Immature natural killer cell (primary cell): Measurements from ENCODE around the gene EAPP. TPM values are rescaled to one million over a fixed set of nuclear protein-coding genes. Genes with fewer than 3 reads are reported as not detected.
A peak's percentile ranks its signal among the peaks of the same experiment; 100 is the strongest.
"Not testable (repeated sequence)": the region's sequence is repeated elsewhere in the genome, so short reads cannot be mapped to it uniquely, and the experiment has no call there.

ENCODE experiments used
- DNase-seq, 3 donors: peaks; one replicate each; pipeline ENCODE4 v3.0.0; 2022; ENCODE audit warnings: mixed read lengths in 1 of 3
- H3K27ac Mint-ChIP-seq, 6 donors: one replicate each; pipeline ENCODE4 v1.8.0; 2020; ENCODE audit warnings: mixed read lengths in 6 of 6, mild to moderate bottlenecking in 5 of 6, inconsistent platforms in 4 of 6, moderate library complexity in 3 of 6
- H3K27me3 Mint-ChIP-seq, 3 donors: one replicate each; pipeline ENCODE4 v1.8.0; 2020 to 2021; ENCODE audit warnings: low read depth in 3 of 3, mild to moderate bottlenecking in 3 of 3, mixed read lengths in 3 of 3, moderate library complexity in 3 of 3, inconsistent platforms in 1 of 3
- H3K36me3 Mint-ChIP-seq, 3 donors: one replicate each; pipeline ENCODE4 v1.8.0; 2020; ENCODE audit warnings: mixed read lengths in 3 of 3, inconsistent platforms in 2 of 3, mild to moderate bottlenecking in 2 of 3
- H3K4me1 Mint-ChIP-seq, 2 donors: one replicate each; pipeline ENCODE4 v1.8.0; 2020; ENCODE audit warnings: inconsistent platforms in 2 of 2, mild to moderate bottlenecking in 2 of 2, mixed read lengths in 2 of 2, moderate library complexity in 1 of 2
- H3K4me3 Mint-ChIP-seq, 5 donors: one replicate each; pipeline ENCODE4 v1.8.0; 2020; ENCODE audit warnings: mild to moderate bottlenecking in 5 of 5, mixed read lengths in 5 of 5, inconsistent platforms in 3 of 5, moderate library complexity in 3 of 5
- H3K9me3 Mint-ChIP-seq, 6 donors: one replicate each; pipeline ENCODE4 v1.8.0; 2020; ENCODE audit warnings: mild to moderate bottlenecking in 6 of 6, mixed read lengths in 6 of 6, inconsistent platforms in 4 of 6, moderate library complexity in 3 of 6
- polyA plus RNA-seq, 3 donors: library from polyadenylated mRNA; unstranded; fragments of 300-500 nt; fragmentation: Illumina TruSeq; gene quantifications; one replicate each; pipeline ENCODE4 v1.2.3, GENCODE V29; 2021

EAPP gene
- polyA plus RNA-seq, 3 donors from 2014 or later: 94.9 to 192 (median 109) TPM

DNA sequence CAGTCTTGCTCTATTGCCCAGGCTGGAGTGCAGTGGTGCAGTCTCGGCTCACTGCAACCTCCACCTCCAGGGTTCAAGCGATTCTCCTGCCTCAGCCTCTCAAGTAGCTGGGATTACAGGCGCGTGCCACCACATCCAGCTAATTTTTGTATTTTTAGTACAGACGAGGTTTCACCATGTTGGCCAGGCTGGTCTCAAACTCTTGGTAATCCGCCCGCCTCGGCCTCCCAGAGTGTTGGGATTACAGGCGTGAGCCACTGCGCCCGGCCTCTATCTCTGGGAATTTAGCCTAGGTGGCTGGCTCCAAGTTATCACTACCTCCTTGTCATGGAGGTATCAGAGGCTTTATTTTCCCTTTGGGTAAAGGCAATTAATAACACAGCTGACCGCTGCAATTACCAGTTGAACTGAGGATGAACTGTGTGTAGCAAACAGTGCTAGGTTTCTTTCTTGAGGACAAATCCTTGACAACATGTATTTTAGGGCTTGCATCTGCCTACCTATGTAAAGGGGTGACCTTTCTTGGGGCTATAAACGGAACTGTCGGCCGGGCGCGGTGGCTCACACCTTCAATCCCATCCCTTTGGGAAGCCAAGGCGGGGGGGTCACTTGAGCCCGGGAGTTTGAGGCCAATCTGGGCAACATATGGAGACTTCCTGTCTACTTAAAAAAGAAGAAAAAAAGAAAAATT is 9.9 kb upstream of the EAPP start:
- H3K9me3 Mint-ChIP-seq, DNase-seq, H3K36me3 Mint-ChIP-seq, H3K4me3 Mint-ChIP-seq: not testable (repeated sequence)
- Mint-ChIP-seq H3K4me1 (peaks cover 14 to 17% of the 10 kb centered on the region in 2 donors), H3K27me3 (peaks cover 0 to 14% (median 11%) of the 10 kb centered on the region in 3 donors), H3K27ac (peak overlapping the region in 3 of 6 donors; percentile 55 to 62 (median 60))

DNA sequence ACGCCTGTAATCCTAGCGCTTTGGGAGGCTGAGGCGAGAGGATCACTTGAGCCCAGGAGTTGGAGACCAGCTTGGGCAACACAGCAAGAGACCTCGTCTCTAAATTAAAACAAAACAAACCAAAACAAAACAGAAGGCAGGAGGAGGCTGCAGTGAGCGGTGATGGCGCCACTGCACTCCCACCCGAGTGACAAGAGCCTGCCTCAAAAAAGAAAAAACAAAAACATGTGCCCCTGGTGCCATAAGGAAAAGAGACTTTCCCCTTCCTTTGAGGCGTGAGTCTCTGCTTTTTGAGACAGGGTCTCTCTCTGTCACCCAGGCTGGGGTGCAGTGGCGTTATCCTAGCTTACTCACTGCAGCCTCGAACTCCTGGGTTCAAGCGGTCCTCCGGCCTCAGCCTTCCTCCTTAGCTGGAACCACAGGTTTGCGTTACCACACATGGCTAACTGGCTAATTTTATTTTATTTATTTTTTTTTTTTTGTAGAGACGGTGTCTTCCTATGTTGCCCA is 9.0 kb upstream of the EAPP start:
- no peak overlapping the region for H3K4me3 Mint-ChIP-seq
- peak in 2 of 3 donors; percentile 31 to 35 for DNase-seq
- no peaks in the 10 kb centered on the region for H3K36me3 Mint-ChIP-seq
- H3K4me1 Mint-ChIP-seq: peaks cover 7 to 12% of the 10 kb centered on the region in 2 donors
- peak overlapping the region in 5 of 6 donors; percentile 17 to 83 (median 44) for H3K27ac Mint-ChIP-seq
- H3K9me3 Mint-ChIP-seq: no peaks in the 10 kb centered on the region
- H3K27me3 Mint-ChIP-seq: peaks cover 0 to 12% (median 9%) of the 10 kb centered on the region in 3 donors

DNA sequence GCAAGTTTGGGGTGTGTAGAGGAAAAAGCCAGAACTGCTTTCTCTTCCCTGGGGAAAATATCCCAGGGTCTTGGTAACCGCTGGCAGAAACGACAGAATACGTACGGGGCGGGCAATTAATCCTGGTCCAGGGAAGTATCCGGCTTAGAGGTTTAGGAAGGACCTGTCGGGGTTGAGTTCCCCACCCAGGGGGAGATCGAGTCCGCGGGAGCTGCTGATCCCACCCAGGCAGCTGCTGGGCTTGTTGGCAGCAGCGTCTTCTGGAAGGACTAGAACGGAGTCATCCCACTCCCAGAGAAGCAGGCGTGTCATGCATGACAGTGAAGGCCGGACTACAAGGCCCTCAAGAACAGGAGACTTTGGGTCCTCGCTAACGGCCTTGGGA is 7.6 kb upstream of the EAPP start:
- peaks cover 7 to 12% of the 10 kb centered on the region in 2 donors for H3K4me1 Mint-ChIP-seq
- not testable (repeated sequence) for H3K27ac Mint-ChIP-seq, H3K27me3 Mint-ChIP-seq, H3K36me3 Mint-ChIP-seq, H3K4me3 Mint-ChIP-seq, H3K9me3 Mint-ChIP-seq, DNase-seq

DNA sequence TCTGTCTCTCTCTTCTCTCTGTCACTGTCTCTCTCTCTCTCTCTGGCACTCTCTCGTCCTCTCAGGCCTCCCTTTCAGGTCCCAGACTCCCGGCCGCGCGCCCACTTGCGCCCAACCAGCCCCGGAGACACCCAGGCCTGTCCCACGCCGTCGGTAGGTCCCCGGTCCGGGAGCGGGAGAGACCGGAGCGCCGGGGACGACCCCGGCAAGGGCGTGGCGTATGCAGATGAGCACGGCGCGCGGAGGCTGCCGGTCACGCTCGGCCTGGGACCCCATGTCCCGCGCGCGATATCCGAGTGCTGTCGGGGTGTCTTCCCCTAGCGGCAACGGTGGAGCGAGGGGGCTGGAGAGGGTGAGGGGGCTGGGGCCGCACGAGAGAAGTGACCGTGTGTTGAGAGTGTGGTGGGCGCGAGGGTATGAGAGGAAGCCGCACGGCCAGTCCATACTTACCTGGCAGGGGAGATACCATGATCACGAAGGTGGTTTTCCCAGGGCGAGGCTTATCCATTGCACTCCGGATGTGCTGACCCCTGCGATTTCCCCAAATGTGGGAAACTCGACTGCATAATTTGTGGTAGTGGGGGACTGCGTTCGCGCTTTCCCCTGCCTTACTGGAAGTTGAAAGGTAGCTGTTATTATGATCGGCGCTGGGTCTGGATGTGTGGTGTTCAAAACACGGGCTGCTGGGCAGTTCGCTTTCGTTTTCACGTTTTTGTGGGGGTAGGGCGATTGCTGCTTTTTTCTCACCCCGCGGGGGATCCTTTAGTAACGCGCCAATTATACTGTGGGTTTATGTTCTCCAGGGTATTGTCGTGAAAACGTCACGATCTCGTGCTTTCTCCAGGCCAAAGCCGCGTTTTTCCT is 7.0 kb upstream of the EAPP start:
- not testable (repeated sequence) for H3K36me3 Mint-ChIP-seq, H3K4me1 Mint-ChIP-seq, H3K9me3 Mint-ChIP-seq, DNase-seq, H3K27ac Mint-ChIP-seq, H3K4me3 Mint-ChIP-seq, H3K27me3 Mint-ChIP-seq

DNA sequence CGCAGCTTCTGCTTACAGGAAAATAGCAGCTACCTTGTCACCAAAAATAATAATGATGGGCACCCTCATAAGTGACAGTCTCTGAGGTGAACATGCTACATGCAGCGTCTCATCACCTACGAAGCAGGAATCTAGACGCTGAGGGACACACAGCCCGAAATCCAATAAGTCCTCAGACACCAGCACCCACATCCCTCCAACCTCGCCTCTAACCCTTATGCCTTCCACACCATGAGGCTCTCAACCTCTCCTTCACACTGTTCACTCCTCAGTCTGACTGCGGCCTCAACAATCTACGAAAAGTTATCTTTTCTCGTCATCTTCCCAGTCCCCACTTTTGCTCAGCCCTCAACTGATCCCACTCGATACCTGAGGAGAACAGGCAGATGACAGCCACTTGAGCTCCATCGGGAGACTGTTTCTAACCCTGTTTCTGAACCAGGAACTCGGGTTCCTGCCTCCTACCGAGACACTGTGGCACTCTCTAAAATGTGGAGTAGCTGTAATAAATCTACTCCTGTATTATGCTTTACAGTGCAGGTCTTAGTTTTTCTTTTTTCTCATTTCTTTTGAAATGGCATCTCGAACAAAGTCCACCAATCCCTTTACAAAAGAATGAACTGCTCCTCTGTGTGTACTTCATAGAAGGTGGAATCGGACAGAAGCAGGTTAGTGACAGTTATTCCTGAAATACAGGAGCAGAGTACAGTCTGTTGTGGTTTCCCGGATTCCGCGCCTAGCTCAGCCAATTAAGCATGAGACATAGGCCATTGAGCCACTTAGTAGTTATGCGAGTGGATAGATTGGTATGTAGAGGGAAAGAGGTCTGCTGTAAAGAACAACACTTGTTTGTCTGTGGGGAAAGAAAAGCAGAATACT is 919 bp upstream of the EAPP start:
- not testable (repeated sequence) for DNase-seq, H3K27me3 Mint-ChIP-seq, H3K9me3 Mint-ChIP-seq, H3K36me3 Mint-ChIP-seq
- H3K27ac Mint-ChIP-seq: peak overlapping the region; percentile 95 to 100 (median 99)
- H3K4me3 Mint-ChIP-seq: peak overlapping the region; percentile 99 to 100 (median 99)
- H3K4me1 Mint-ChIP-seq: peaks cover 29 to 30% of the 10 kb centered on the region in 2 donors

DNA sequence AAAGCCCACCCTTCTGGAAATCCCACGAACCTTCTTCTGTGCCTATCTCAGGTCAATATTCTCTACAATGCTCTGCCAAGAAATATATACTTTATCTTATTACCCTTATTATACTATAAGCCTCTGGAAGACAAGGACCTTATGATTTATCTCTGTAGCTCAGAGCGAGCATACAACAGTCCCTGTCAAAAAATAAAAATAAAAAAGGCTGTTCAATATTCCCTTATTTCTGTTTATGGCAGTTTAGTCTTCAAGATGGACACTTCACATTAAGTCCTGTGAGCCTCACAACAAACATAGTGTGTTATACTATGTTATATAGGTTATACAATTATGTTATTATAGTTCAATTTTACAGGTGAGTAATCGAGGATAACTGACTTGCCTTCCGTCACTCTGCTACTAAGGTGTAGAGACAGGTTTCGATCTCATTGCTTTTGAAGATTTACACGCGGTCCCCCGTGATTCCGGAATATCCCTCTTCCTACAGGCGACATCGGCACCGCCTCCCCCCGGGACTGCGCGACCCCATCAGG is 562 bp downstream of the EAPP start:
- Mint-ChIP-seq H3K4me1 (peaks cover 29 to 30% of the 10 kb centered on the region in 2 donors), H3K4me3 (peak overlapping the region; percentile 99 to 100 (median 99)), H3K9me3 (no peaks in the 10 kb centered on the region), H3K27ac (peak overlapping the region; percentile 95 to 100 (median 99)), H3K27me3 (peaks cover 3 to 7% (median 5%) of the 10 kb centered on the region in 3 donors), H3K36me3 (peaks cover 0 to 4% (median 4%) of the 10 kb centered on the region in 3 donors)
- DNase-seq: no peak

DNA sequence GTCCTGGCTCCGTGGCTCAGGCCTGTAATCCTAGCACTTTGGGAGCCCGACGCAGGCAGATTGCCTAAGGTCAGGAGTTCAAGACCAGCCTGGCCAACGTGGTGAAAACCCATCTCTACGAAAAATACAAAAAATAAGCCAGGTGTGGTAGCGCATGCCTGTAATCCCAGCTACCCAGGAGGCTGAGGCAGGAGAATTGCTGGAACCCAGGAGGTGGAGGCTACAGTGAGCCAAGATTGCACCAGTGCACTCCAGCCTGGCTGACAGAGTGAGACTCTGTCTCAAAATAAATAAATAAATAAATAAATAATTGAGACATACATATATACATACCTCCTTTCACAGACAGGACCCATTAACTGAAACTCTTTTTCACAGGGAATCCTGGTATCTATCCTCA is 1.4 kb downstream of the EAPP start:
- H3K27ac Mint-ChIP-seq: peak overlapping the region; percentile 43 to 100 (median 98)

DNA sequence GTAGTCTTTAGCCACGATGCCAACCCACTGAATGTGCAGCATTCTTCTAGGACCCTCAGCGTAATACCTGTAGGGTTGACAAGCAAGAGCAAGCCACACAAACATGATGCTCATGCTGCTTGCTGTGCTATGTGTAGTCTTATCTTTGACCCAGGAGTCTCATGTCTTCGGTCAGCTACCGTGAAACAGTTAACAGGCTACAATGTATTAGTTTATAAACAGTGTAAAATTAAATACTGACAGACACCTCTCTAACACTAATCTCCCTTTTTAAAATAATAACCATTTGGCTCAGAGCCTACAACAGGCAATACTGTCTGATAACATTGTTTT is 1.9 kb downstream of the EAPP start:
- Mint-ChIP-seq H3K27ac (peak overlapping the region in 3 of 6 donors; percentile 45 to 99 (median 69)), H3K36me3 (peaks cover 7 to 8% (median 7%) of the 10 kb centered on the region in 3 donors), H3K4me1 (peaks cover 29 to 37% of the 10 kb centered on the region in 2 donors), H3K4me3 (peak overlapping the region in 4 of 5 donors; percentile 23 to 71 (median 42)), H3K27me3 (peaks cover 3 to 7% (median 5%) of the 10 kb centered on the region in 3 donors), H3K9me3 (no peaks in the 10 kb centered on the region)
- no peak for DNase-seq

More for the DNA sequence above, 1.4 kb downstream of the EAPP start:
- not testable (repeated sequence) for H3K9me3 Mint-ChIP-seq, H3K27me3 Mint-ChIP-seq, DNase-seq, H3K36me3 Mint-ChIP-seq
- Mint-ChIP-seq H3K4me3 (peak overlapping the region in 4 of 5 donors; percentile 27 to 100 (median 100)), H3K4me1 (peaks cover 29 to 37% of the 10 kb centered on the region in 2 donors)

DNA sequence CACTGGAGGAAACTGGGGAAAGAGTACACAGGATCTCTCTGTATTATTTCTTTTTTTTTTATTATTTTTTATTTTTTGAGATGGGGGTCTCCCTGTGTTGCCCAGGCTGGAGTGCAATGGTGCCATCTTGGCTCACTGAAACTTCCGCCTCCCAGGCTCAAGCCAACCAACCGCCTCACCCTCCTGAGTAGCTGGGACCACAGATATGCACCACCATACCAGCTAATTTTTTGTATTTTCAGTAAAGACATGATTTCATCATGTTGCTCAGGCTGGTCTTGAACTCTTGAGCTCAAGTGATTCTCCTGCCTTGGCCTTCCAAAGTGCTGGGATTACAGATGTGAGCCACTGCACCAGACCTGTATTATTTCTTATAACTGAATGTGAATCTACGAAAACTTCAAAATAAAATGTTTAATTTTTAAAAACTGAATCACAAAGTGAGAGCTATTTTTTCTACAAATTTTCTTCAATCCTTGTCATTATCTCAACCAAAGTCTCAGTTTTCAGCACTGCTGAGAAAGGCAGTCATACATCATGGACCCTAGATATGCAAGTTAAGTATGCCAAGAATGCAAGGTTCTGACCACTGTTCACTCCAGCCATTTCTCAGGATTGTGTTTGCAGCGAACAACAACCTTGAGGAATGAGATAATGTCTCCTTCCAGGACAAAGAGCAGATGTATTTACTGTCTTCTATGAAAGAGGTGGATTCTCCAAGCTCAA is 2.4 kb downstream of the EAPP start:
- Mint-ChIP-seq H3K4me3 (peak overlapping the region in 3 of 5 donors; percentile 12 to 42 (median 29)), H3K36me3 (peaks cover 7 to 8% (median 7%) of the 10 kb centered on the region in 3 donors), H3K9me3 (no peaks in the 10 kb centered on the region), H3K27ac (peak overlapping the region in 2 of 6 donors; percentile 10 to 21), H3K4me1 (peaks cover 29 to 37% of the 10 kb centered on the region in 2 donors), H3K27me3 (peaks cover 3 to 7% (median 5%) of the 10 kb centered on the region in 3 donors)
- DNase-seq: no peak

DNA sequence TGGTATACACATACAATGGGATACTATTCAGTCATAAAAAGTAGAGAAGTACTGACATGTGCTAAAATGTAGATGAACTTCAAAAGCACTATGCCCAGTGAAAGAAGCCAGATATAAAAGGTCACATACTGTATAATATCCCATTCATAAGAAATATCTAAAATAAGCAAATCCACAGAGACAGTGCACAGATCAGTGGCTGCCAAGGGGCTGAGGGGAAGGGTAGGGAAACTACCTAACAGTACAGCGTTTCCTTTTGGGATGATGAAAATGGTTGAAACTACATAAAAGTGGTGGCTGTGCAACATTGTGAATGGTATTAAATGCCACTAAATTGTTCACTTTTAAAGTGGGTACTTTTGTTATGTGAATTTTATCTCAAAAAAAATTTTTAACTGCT is 11.9 kb downstream of the EAPP start:
- no peak for DNase-seq
- Mint-ChIP-seq H3K27ac (no peak overlapping the region), H3K27me3 (peaks cover 0 to 2% (median 0%) of the 10 kb centered on the region in 3 donors), H3K4me1 (no peaks in the 10 kb centered on the region), H3K4me3 (no peak overlapping the region), H3K9me3 (no peaks in the 10 kb centered on the region), H3K36me3 (peaks cover 11 to 35% (median 20%) of the 10 kb centered on the region in 3 donors)

DNA sequence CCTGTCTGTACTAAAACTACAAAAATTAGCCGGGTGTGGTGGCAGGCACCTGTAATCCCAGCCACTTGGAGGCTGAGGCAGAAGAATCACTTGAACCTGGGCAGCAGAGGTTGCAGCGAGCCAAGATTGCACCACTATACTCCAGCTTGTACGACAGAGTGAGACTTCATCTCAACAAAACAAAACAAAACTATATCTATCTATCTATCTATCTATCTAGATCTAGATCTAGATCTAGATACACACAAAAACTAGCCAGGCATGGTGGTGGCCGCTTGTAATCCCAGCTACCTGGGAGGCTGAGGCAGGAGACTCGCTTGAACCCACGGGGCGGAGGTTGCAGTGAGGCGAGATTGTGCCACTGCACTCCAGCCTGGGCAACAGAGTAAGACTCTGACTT is 15.3 kb downstream of the EAPP start:
- not testable (repeated sequence) for H3K27me3 Mint-ChIP-seq, H3K4me1 Mint-ChIP-seq, H3K9me3 Mint-ChIP-seq, DNase-seq, H3K4me3 Mint-ChIP-seq, H3K27ac Mint-ChIP-seq
- H3K36me3 Mint-ChIP-seq: peaks cover 27 to 48% (median 29%) of the 10 kb centered on the region in 3 donors

DNA sequence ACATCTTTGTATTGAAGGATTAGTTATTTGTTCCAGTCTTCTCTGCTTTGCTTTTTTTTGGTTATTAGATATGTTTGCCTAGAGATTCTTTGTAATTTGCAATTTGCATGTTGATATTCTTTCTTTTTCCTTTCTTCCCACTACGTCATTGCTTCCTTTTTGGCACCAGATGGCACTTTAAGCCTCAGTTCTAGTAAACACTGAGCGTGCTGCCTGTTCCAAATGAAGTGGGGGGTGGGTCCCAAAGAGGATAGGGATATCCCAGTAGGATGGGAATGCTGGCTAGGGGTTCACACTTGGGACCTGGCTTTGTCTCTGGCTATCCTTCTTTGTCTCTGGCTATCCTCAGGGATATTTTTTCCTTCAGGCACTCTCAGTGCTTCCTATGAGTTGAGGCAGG is 17.0 kb downstream of the EAPP start:
- Mint-ChIP-seq H3K36me3 (peaks cover 31 to 54% (median 35%) of the 10 kb centered on the region in 3 donors), H3K9me3 (no peaks in the 10 kb centered on the region), H3K4me3 (no peak overlapping the region)

More for the DNA sequence above, 17.0 kb downstream of the EAPP start:
- no peak for DNase-seq
- Mint-ChIP-seq H3K27ac (peak overlapping the region in 2 of 6 donors; percentile 11 to 18), H3K27me3 (peaks cover 0 to 3% (median 2%) of the 10 kb centered on the region in 3 donors), H3K4me1 (no peaks in the 10 kb centered on the region)
